Kidney epithelial cell (primary cell): ENCODE measurements around the gene MORF4L2. TPM values are rescaled to one million over a fixed set of nuclear protein-coding genes. Genes with fewer than 3 reads are reported as not detected.
"Not testable (repeated sequence)": the region's sequence is repeated elsewhere in the genome, so short reads cannot be mapped to it uniquely, and the experiment has no call there.

ENCODE experiments used
- DNase-seq: peaks from one replicate; pipeline ENCODE4 v3.0.0-alpha.2; 2010; ENCODE audit warnings: low read depth
- H3K27me3 ChIP-seq: 2 replicates; pipeline ENCODE4 v1.6.0; 2011; ENCODE audit warnings: low read length; ENCODE audit not compliant: control insufficient read depth, insufficient read depth
- H3K36me3 ChIP-seq: 2 replicates; pipeline ENCODE4 v1.5.1; 2011; ENCODE audit warnings: low read length; ENCODE audit not compliant: control insufficient read depth, insufficient read depth
- H3K4me3 ChIP-seq: 2 replicates; pipeline ENCODE4 v1.5.1; 2011; ENCODE audit warnings: low read depth, mild to moderate bottlenecking, control low read depth, low read length
- CTCF ChIP-seq: IDR thresholded peaks from 2 replicates; pipeline ENCODE4 v1.5.1; 2011; ENCODE audit warnings: mild to moderate bottlenecking, moderate library complexity, low read length, control low read depth, inconsistent platforms; ENCODE audit not compliant: insufficient read depth, poor library complexity, severe bottlenecking
- total RNA-seq: library from RNA; depleted of rRNA; stranded (reverse); fragments of >200 nt; gene quantifications from 2 replicates; pipeline ENCODE4 v1.2.3, GENCODE V29; 2015

The MORF4L2 gene
- total RNA-seq, 1 donor from 2014 or later = 373 TPM

DNA sequence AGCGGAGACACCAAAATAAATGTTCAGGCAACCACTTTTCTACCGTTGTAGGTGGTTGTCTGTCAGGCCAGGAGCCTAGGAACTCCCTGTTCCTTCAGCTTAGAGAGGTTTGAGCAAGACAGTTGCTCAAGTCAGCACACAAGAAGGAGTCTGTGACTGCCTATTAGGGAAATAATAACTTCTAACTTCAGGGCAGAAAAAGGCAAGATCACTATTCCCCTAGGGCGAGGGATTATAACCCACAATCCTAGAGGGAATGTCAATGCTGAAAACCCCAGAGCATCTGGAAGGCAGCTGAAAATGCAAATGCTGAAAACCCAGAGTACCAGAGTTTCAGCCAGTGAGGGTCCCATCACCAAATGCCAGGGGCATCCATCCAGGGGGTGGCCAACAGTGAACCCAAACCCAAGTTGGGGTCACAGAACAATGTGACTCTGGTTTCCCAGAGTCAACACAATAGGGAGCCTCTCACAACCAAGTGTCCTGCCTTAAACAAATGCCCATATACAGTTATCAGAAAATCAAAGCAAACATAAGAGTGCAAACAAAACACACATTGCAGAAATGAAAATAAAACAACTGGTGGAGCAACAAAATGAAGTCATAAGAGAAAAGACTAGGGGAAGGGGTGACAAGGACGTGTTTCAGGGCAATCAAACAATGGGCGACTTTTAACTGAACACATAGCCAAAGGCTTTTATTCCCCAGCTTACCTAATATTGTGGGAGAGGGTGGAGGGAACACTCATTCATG is 27.6 kb downstream of the MORF4L2 start:
- no peak for DNase-seq
- no peak overlapping the region for H3K4me3 ChIP-seq
- no peak for TF ChIP-seq CTCF
- H3K27me3 ChIP-seq = no peaks in the 10 kb centered on the region
- H3K36me3 ChIP-seq = no peaks in the 10 kb centered on the region

- DNase-seq, H3K36me3 ChIP-seq, H3K4me3 ChIP-seq, H3K27me3 ChIP-seq: not testable (repeated sequence)
These were observed 29.4 kb downstream of the MORF4L2 start for GRCh38 chrX:103657066-103657465.

DNA sequence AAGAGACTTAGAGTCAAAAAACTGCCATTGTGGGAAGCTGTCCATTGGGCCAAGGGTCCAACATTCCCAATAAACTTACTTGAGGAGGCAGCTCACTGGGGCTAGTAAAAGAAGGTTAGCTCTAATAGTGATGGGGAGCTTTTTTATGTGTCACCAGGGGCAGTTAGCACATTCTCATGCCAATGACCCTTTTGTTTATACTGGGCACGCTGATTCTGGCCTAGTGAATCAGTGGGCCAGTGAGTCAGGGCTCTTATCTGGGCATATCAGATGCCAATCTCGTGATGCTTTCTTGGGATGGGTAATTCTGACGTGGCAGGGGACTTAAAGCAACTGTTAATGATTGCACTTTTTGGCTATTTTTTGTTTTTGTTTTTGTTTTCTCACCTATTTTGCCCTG is 29.9 kb downstream of the MORF4L2 start:
- peak; percentile 50 for DNase-seq
- no peaks in the 10 kb centered on the region for H3K27me3 ChIP-seq
- TF ChIP-seq CTCF = no peak
- no peaks in the 10 kb centered on the region for H3K36me3 ChIP-seq
- no peak overlapping the region for H3K4me3 ChIP-seq

- H3K36me3 ChIP-seq, H3K4me3 ChIP-seq, DNase-seq, H3K27me3 ChIP-seq: not testable (repeated sequence)
These were observed 31.1 kb downstream of the MORF4L2 start for GRCh38 chrX:103655230-103656000.

- no peak overlapping the region for H3K4me3 ChIP-seq
- no peak for DNase-seq
- TF ChIP-seq CTCF = no peak
These were observed 35.2 kb downstream of the MORF4L2 start for GRCh38 chrX:103651151-103651773.

DNA sequence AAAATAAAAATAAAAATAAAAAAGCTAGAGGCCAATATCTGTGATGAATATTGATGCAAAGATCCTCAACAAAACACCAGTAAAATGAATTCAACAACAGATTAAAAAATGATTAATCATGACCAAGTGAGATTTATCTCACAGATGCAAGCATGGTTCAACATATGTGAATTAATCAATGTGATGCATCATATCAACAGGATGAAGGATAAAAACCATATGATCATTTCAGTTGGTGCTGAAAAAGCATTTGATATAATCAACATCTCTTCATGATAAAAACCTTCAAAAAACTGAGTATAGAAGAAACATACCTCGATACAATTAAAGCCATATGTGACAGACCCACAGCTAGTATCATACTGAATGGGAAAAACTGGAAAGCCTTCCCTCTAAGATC is 38.9 kb downstream of the MORF4L2 start:
- no peak for TF ChIP-seq CTCF
- H3K4me3 ChIP-seq = no peak overlapping the region
- no peaks in the 10 kb centered on the region for H3K36me3 ChIP-seq
- no peaks in the 10 kb centered on the region for H3K27me3 ChIP-seq
- no peak for DNase-seq

More at GRCh38 chrX:103651151-103651773, 35.2 kb downstream of the MORF4L2 start:
- Histone ChIP-seq H3K36me3 (no peaks in the 10 kb centered on the region), H3K27me3 (no peaks in the 10 kb centered on the region)
